SIG-M5 treated with dmso at 0.1 percent for 504 hours (cell line): Measurements from ENCODE around the gene PRRT1.
A peak's percentile ranks its signal among the peaks of the same experiment; 100 is the strongest.

Experiments
- DNase-seq: peaks from one replicate; lab custom pipeline; 2025; ENCODE audit not compliant: unreplicated experiment; lab: John Stamatoyannopoulos, UW

Gene PRRT1

GRCh38 chr6:32175711-32176475 is 24.2 kb upstream of the PRRT1 start, which contains the start of gene AGPAT1:
AGPAT1 (minus strand) TSS chr6:32176084; CDS start chr6:32171496, 4,588 bp downstream.
- peak; percentile 93 for DNase-seq

- no peak for DNase-seq
Measured at GRCh38 chr6:32175322-32175710, 23.6 kb upstream of the PRRT1 start.

- no peak for DNase-seq
Measured at GRCh38 chr6:32174416-32174815, 22.7 kb upstream of the PRRT1 start.

DNA sequence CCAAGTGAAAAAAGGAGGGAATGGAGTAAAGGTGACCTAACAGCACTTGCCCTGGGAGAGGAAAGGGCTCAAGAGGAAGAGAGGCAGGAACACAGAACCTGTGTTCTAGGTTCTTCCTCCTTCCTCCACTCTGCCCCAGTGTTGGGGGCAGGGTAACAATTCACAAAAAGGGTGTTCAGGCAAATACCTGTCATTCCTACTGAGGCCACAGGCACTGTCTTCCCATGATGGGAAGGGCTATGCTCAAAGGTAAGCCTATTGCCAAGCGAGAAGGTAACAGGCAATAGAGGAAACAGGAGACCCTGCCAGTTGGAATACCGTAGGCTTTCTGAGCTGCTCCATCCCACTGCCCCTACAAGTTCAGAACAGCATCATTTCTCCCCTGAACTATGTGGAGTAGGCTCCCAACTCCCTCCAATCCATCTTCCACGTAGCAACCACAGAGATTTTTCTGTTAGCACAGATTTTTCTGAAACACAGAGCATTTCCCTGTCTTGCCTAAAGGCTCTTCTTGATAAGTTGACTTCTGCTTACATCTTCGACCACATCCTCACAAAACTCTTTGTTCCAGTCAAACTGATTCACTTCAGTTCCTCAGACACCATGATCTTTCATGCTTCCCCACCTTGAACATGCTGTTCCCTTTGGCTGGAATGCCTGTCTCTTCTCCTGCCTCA is 21.4 kb upstream of the PRRT1 start:
- DNase-seq: no peak

- DNase-seq: no peak
Measured at GRCh38 chr6:32171234-32171633, 19.5 kb upstream of the PRRT1 start.

- DNase-seq: no peak
Measured at GRCh38 chr6:32170294-32170693, 18.6 kb upstream of the PRRT1 start.

DNA sequence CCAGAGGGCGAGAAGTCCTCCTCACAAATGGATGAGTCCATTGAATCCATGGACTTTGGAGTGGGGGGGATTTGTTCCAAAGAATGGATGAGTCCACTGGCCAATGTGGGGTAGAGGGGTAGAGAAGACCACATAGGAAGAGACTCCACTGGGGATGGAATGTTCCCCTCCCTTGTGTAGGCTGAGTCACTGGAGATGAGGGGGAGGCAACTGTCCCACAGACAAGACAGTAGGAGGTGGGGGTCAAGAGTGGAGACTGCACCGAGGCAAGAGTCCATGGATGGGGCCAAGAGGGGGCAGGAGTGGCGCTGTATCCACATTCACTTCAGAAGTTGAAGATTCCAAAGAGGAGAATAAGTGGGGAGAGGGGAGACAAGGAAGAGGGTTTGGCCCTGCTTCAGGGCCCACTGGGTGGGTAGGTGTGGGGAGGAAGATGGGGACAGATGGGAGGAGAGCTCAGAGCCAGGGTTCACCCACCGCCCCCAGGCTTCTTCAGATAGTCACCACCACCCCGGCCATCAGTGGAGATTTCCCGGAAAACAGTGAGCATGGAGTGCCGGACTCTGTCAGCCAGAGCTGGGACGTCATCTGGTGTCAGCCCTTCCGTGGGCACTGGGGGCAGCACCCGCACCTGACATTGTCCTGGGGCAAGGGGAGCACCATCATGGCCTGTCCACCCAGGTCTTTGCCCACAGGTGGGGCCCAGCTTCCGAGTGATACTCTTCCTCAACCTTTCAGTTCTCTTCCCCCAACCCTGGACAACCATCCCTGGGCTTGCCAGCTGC is 17.3 kb upstream of the PRRT1 start:
- DNase-seq: no peak

- DNase-seq: no peak
Measured at GRCh38 chr6:32168350-32168749, 16.6 kb upstream of the PRRT1 start.

DNA sequence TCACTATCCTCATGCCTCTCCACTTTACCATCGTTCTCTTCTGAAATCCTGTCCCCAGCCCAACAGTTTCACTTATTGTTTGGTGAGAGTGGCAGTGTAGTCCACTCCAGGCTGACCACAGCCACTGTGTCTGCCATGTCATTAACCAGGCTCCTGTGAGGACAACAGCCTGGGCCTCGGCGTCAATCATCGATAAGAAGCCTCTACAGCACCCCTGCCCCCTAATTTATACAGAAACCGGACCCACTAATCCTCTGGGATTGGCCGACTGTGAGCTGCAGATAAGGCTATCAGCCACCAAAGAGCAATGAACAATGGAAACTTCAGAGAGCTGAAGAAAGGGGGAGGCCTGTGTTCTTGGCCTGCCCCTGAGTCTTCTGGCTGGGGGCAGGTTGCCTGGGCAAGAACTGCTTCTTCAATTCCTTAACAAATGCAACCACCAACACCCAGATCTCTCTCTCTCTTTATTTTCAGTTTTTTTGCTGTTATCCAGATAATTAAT is 16.1 kb upstream of the PRRT1 start:
- no peak for DNase-seq

GRCh38 chr6:32167154-32167760 is 15.5 kb upstream of the PRRT1 start:
- DNase-seq: no peak

DNA sequence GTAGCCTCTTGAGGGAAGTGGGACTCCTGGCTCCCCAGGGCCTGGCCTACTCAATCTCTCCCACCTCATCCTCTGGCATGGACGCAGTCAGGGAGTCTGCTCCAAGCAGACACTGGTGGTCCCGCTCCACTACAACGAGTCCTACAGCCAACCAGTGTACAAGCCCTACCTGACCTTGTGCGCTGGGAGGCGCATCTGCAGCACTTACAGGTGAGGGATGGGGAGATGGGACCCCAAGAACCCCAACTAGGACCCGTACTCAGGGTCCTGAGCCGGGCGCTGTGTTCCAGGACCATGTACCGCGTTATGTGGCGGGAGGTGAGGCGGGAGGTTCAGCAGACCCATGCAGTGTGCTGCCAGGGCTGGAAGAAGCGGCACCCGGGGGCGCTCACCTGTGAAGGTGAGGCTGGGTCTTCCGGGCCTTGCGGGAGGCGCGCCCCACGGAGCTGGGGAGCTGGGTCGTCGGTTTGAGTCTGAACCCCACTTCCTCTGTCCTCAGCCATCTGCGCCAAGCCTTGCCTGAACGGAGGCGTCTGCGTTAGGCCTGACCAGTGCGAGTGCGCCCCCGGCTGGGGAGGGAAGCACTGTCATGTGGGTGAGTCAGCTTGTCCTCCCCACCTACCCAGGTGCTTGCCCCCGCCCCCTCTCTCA is 14.8 kb upstream of the PRRT1 start:
- DNase-seq: no peak

- DNase-seq: no peak
Measured at GRCh38 chr6:32164295-32164694, 12.6 kb upstream of the PRRT1 start, which contains the start of gene EGFL8. EGFL8 (plus strand) TSS chr6:32164595; CDS start chr6:32166166, 1,571 bp downstream.

DNA sequence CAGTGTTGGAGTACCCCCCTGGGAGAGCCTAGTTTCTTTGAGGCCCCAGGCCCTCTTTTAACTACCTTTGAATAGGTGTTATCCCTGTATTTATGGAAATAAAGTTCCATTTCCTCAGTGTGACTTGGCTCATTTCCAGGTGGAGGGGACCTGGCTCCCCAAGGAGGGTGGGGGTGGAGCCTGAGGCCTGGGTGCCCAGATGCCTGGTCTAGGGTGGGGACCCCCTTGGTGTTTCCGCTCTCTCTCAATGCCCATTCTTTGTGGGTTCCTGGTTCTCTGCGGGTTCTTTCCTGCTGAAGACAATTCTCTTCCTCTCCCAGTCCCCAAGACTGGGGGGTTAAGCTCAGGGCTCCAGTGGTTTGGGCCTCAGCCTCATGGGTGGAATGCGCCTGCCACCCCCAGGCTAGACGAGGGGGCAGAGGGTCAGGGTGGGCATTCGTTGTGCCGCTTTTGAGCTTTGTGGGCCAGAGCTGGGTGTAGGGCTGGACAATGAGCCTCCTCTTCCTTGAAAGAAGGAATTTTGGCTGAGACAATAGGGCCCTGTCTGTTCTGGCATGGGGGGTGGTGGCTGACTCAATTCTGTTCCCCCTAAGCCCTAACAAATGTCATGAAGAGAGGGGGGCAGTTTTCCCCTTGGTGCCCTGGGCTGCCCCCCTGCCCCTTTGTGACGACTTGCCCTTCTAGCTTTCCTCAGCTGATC is 12.0 kb upstream of the PRRT1 start:
- DNase-seq: no peak

GRCh38 chr6:32158052-32158451 is 6.3 kb upstream of the PRRT1 start:
- DNase-seq: no peak

GRCh38 chr6:32156891-32157290 is 5.2 kb upstream of the PRRT1 start:
- no peak for DNase-seq

DNA sequence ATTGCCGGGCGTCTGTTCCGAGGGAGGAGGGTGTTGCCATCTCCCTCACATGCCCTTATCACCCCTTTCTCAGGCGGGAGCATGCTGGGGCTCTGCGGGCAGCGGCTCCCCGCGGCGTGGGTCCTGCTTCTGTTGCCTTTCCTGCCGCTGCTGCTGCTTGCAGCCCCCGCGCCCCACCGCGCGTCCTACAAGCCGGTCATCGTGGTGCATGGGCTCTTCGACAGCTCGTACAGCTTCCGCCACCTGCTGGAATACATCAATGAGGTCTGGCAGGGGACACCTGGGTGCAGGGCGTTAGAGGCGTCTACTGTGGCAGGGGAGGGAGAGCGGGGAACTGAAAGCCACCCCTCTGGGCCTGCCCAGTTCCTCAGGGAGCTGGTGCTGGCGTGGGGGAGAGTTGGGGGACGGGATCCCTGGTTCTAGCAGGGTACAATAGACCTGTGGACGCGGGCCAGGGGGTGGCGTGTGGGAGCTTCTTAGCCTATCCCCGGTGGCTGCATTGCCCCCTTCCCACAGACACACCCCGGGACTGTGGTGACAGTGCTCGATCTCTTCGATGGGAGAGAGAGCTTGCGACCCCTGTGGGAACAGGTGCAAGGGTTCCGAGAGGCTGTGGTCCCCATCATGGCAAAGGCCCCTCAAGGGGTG is 2.9 kb upstream of the PRRT1 start:
- DNase-seq: peak; percentile 56

- peak; percentile 83 for DNase-seq
Measured at GRCh38 chr6:32153564-32154513, 2.1 kb upstream of the PRRT1 start, which contains the start of gene PPT2. PPT2 (plus strand) TSS chr6:32154141; CDS start chr6:32154595, 454 bp downstream.
